ENCODE results near the gene C2CD2. TPM values are rescaled to one million over a fixed set of nuclear protein-coding genes. Genes with fewer than 3 reads are reported as not detected.

Gene C2CD2
- total and polyA plus RNA-seq, 9 donors: 18.9 to 61.5 (median 37.4) TPM

DNA sequence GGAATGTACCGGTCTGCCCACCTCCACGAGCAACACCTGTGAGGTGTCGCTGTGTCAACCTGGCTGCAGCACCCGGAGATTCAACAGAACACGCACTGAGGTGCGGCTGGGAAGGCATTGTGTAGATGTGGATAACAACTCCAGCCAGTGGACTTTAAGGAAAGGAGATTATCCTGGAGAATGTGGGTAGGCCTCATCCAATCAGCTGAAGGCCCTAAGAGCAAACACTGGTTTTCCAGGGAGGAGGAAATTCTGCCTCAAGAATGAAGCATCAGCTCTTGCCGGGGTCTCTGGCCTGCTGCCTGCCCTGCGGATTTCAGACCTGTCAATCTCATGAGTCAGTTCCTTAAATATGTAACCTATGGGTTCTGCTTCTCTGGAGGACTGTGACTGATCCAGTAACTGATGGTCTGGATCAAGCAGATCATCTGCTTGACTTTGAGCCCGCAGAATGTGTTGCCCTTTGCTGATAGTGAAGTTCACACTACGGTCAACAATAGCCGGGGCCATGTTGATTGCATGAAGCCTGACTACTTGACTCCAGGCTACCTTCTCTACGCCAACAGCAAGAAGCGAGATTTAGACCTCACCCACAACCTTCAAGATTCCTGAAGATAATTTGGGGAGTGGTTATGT is 58.8 kb downstream of the C2CD2 start:
- Histone ChIP-seq H3K4me3 (no peak overlapping the region), H3K4me1 (ENCODE audit: insufficient read depth) (peaks cover 2% of the 10 kb centered on the region), H3K27ac (no peak overlapping the region), H3K27me3 (no peaks in the 10 kb centered on the region), H3K36me3 (no peaks in the 10 kb centered on the region), H3K9me3 (no peaks in the 10 kb centered on the region)
- WGBS, 3 donors: 67 to 71% (median 69%) methylated on average over 13 of the region's 13 CpGs
- intact Hi-C loops (cut with DNase I): no loop called here
- TF ChIP-seq, protein P1, sequence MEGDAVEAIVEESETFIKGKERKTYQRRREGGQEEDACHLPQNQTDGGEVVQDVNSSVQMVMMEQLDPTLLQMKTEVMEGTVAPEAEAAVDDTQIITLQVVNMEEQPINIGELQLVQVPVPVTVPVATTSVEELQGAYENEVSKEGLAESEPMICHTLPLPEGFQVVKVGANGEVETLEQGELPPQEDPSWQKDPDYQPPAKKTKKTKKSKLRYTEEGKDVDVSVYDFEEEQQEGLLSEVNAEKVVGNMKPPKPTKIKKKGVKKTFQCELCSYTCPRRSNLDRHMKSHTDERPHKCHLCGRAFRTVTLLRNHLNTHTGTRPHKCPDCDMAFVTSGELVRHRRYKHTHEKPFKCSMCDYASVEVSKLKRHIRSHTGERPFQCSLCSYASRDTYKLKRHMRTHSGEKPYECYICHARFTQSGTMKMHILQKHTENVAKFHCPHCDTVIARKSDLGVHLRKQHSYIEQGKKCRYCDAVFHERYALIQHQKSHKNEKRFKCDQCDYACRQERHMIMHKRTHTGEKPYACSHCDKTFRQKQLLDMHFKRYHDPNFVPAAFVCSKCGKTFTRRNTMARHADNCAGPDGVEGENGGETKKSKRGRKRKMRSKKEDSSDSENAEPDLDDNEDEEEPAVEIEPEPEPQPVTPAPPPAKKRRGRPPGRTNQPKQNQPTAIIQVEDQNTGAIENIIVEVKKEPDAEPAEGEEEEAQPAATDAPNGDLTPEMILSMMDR (IDR thresholded peaks at IDR 0.05): no peak
- TF ChIP-seq EP300 (IDR thresholded peaks at IDR 0.05): no peak
- no peak for TF ChIP-seq POLR2A (IDR thresholded peaks at IDR 0.05)
- no peak for DNase-seq

DNA sequence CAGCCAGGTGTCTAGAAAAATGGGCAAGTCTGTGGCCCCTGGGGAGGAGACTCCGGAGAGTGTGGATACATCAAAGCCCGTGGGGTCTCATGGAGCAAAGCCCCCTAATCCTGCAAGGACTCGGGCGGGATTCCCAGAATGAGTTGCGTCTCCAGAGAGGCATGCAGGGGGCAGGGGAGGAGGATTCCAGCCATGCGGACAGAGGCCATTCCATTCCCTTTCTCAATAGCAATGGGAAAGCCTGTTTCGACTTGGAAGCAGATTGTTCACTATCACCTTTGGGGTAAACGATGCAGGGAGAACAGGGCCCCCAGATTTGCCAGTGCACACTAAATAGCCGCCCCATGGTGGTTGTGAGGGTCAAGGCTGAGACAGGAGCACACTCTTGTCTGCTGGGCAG is 59.3 kb downstream of the C2CD2 start:
- TF ChIP-seq POLR2A (IDR thresholded peaks at IDR 0.05): no peak
- TF ChIP-seq, protein P1 (IDR thresholded peaks at IDR 0.05): no peak
- TF ChIP-seq EP300 (IDR thresholded peaks at IDR 0.05): no peak
- H3K9me3 ChIP-seq: no peaks in the 10 kb centered on the region
- H3K27me3 ChIP-seq: no peaks in the 10 kb centered on the region
- no peak overlapping the region for H3K4me3 ChIP-seq
- H3K27ac ChIP-seq: no peak overlapping the region
- no peaks in the 10 kb centered on the region for H3K36me3 ChIP-seq
- intact Hi-C loops (cut with DNase I): no loop called here
- H3K4me1 ChIP-seq (ENCODE audit: insufficient read depth): peaks cover 2% of the 10 kb centered on the region
- 87 to 92% (median 91%) methylated on average over 7 to 9 of the region's 9 CpGs for WGBS, 3 donors
- no peak for DNase-seq

DNA sequence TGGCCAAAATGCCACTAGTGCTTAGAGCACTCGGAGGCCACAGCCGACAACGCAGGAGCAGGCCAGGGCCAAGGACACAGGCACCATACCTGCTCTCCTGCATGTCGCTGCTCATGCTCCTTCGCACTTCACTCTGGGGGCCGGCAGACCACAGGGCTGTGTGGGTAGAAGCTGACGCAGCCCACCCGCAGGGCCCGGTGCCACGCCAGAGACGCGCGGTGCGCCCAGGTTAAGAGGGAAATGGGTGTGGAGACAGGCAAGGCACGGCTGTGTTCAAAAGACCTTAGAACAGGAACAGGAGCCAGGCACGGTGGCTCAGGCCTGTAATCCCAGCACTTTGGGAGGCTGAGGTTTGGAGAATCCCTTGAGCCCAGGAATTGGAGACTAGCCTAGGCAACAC is 61.1 kb downstream of the C2CD2 start:
- Histone ChIP-seq H3K4me1 (ENCODE audit: insufficient read depth) (peaks cover 2% of the 10 kb centered on the region), H3K9me3 (no peaks in the 10 kb centered on the region), H3K27me3 (no peaks in the 10 kb centered on the region), H3K4me3 (no peak overlapping the region), H3K36me3 (no peaks in the 10 kb centered on the region), H3K27ac (no peak overlapping the region)
- no peak for DNase-seq
- WGBS, 3 donors: 85 to 97% (median 93%) methylated on average over 16 of the region's 16 CpGs
- intact Hi-C loops (cut with DNase I): no loop called here
- no peak for TF ChIP-seq POLR2A (IDR thresholded peaks at IDR 0.05)
- TF ChIP-seq, protein P1 (IDR thresholded peaks at IDR 0.05): no peak
- TF ChIP-seq EP300 (IDR thresholded peaks at IDR 0.05): no peak

GRCh38 chr21:41891132-41891531 is 62.7 kb downstream of the C2CD2 start:
- intact Hi-C loops (cut with DNase I): no loop called here
- Histone ChIP-seq H3K4me1 (ENCODE audit: insufficient read depth) (peaks cover 2% of the 10 kb centered on the region), H3K9me3 (no peaks in the 10 kb centered on the region), H3K4me3 (no peak overlapping the region), H3K27ac (no peak overlapping the region), H3K36me3 (no peaks in the 10 kb centered on the region), H3K27me3 (no peaks in the 10 kb centered on the region)
- TF ChIP-seq EP300 (IDR thresholded peaks at IDR 0.05) (no peak), POLR2A (IDR thresholded peaks at IDR 0.05) (no peak)
- TF ChIP-seq, protein P1 (IDR thresholded peaks at IDR 0.05): no peak
- no peak for DNase-seq
- 78 to 89% (median 82%) methylated on average over 5 of the region's 5 CpGs for WGBS, 3 donors
